Effector CD4-positive, alpha-beta T cell (primary cell): ENCODE measurements around the gene CFI.

Source experiments
- DNase-seq: peaks from one replicate; pipeline ENCODE4 v3.0.0-alpha.2; 2020

The CFI gene

DNA sequence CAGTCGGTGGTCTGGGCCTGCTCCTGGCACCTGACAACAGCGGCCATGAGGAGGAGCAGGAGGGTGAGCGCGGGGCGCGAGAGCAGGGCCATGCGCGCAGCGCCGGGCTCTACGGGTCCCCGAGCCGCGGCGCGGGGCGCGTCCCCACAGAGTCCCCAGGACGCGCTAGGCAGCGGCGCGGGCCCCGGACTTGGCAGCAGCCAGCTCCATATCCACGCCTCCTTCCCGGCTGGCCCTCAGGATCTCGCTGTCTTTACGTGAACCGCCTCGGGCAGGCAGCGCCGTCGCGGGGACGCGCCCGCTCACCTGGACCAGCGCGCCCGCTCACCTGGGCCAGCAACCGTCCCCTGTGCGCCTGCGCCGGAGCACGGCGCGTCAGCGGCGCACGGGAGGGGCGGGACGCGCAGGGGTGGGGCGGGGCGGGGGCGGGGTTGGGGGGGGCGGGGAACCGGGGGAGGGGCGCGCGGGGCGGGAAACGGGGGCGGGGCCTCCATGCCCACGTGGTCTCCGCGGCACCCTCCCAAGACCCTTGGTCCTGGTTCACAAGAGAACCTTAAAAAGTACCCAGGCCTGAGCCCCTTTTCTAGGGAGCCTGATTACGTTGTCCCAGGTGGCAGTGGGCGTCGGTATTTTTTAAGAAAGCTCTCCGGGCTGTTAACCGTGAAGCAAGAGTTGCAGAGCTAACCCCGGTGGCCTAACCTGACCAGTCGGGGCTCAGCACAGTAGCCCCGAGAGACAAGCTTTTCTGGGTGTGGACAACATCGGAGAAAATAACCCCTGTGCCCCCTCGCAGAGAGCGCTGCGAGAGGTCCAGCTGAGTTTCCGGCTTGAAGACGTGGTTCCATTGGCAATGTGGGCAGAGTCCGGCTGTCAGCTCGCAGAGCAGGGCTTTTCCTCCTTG is 71.8 kb downstream of the CFI start, which contains the start of gene PLA2G12A:
TSS of gene PLA2G12A (minus strand) at position 353 of the 901 bp plus-strand sequence. CDS start at position 92, 261 bp downstream.
- DNase-seq = peak; percentile 77

DNA sequence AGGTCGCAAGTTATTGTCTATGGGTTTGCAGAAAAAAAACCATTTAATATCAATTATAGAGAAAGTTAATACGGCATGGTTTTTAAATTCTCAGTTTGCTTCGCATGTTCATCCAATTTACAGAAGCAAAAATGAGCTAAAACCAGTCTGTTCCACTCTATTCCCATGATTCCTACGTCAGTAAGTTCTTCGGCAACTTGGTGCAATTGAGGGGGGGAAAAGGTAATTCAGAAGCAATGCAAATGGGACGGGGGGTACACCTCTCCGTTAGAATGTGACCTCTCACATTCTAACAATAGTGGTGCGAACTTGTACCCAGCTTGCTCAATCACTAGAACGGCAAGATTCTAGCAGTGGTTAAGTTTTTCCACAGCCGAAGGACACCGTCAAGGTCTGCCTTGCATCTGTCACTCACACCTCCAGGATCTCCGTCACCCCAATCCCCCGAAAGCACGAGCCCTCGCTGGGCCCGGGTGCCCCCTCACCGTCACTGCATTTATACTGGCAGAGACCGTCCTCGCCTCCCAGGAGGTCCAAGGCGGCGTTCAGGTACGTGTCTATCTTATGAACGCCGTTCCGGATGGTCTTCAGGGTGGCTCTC is 72.6 kb downstream of the CFI start:
- DNase-seq = no peak

DNA sequence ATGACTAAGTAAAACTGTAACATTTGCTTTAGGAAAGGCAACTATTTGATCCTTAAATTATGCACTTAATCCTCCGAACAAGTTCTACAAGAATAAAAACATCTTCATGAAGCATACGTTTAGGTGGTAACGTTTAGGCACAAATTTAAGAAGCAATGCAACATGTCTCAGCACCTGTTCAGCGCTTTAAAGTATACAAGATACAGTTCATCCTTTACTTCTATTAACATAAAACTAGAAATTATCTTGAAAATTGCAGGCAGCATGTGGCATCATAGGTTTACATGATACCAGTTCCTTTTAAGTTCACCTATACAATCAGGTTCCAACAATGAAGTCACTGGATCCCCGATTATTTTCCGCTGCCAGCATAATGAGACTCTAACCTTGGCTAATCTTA is 73.4 kb downstream of the CFI start:
- no peak for DNase-seq

DNA sequence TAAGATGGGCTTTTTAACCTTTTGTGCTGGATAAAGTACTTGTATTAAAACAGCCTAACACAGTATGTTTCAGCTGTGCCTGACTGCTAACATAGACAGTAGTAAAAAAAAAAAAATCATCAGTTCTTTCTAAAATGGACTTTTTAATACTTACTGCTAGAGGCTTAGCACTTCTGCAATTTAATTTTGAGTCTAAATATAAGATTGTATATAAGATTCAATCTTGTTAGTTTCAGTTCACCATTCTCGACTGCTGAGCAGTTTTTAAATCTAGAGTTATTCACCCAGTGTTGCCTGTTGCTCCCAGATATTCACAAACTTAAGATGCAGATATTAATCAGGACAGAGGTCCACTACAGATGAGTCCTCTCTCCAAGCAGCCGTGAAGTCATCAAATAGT is 78.7 kb downstream of the CFI start:
- DNase-seq = no peak

DNA sequence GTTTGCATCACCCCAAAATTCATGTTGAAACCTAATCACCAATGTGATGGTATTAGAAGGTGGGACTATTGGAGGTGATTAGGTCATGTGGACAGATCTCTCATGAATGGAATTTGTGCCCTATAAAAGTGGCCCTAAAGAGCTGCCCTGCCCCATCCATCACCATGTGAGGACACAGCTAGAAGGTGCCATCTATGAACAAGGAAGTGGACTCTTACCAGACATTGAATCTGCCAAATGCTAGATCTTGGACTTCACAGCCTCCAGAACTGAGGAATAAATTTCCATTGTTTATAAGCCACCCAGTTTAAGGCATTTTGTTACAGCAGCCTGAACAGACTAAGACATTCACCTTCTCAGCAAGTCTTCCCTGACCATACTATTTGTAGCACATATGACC is 79.4 kb downstream of the CFI start:
- no peak for DNase-seq

DNA sequence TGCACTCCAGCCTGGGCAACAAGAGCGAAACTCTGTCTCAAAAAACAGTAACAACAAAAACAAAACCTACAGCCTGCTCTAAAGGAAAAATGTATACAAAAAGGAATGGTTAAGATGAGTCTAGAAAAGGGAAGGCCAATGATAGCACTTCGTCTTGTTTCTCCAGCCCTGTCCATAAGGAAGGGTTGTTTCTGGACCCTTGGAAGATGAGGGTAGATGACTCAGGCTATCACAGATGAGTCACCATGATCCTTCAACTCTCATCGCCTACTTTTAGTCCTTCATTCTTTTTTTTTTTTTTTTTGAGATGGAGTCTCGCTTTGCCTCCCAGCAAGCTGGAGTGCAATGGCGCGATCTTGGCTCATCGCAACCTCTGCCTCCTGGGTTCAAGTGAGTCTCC is 80.8 kb downstream of the CFI start:
- DNase-seq = no peak

DNA sequence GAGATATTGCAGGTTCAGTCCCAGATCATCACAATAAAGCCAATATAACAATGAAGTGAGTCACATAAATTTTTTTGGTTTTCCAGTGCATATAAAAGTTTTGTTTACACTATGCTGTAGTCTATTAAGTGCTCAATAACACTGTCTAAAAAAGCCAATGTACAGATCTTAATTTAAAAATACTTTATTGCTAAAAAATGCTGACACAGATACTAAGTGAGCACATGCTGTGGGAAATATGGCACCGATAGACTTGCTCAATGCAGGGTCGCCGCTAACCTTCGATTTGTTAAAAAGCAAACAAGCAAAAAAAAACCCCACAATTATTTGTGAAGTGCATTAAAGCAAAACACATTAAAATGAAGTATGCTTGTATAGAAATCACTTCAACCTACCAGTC is 82.2 kb downstream of the CFI start:
- DNase-seq = no peak

DNA sequence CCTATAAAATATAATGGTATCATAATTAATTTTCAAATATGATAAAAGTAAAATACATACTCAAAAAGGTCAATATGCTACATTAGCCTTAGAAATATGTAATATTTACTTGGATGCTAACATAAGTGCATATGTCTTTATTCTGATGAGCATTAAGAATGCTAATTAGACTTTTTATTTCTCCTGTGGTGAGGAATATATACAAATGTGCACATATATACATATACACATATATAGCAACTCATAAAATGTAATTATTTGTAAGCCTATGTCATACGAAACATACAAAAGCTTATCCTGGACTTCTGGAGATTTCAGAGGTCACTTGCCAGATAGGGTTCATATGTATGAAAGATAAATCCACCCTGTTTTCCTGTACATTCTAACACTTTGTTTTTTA is 83.0 kb downstream of the CFI start:
- DNase-seq = no peak

DNA sequence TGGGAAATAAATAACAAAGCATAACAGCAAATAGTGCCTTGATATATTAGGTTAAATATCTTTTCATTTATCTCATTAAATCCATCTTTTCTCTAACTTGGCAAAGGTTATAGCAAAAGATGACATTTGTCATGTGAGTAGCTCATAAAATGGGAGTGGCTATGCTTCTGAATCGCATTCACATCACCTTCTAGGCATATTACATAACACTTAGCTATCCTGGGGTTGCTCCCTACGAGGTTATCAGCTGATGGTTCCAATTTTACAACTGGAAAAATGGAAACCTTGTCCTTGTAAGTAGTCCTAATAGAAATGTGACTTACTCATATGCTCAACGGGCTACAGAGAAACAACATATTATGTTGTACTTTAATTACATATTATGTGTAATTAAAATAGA is 88.3 kb downstream of the CFI start:
- no peak for DNase-seq

DNA sequence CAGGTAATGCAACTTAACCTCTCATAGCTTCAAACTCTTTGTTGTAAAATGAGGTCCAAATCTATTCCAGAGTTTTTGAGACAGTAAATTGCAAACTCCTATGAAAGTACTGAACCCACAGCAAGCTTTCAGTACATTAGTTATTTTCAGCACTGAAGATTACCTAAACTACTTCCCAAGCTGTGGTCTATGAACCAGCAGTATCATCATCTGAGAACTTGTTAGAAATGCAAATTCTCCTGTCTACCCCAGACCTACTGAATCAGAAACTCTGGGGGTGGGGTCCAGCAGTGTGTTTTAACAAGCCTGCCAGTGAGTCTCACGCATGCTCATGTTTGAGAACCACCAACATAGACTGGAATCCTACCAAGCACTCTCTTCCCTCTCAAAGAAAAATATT is 92.8 kb downstream of the CFI start:
- DNase-seq = no peak

DNA sequence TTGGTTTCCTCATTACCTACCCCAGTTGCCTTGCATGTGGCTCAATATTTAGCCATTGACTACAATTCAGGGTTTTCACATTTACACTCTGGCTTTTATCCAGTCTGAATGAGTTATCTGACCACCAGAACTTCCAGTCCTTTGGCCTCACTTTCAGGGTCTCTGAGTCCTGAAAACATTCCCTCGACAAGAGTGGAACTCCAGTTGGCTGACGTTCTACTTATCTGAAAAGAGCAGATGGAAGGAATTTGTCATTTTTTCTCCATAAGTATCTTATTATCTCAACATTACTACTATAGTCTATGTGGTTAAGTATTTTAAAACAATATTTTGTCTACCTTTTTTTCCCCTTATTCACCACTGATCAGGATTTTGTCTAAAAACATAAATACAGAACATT is 93.4 kb downstream of the CFI start:
- no peak for DNase-seq

DNA sequence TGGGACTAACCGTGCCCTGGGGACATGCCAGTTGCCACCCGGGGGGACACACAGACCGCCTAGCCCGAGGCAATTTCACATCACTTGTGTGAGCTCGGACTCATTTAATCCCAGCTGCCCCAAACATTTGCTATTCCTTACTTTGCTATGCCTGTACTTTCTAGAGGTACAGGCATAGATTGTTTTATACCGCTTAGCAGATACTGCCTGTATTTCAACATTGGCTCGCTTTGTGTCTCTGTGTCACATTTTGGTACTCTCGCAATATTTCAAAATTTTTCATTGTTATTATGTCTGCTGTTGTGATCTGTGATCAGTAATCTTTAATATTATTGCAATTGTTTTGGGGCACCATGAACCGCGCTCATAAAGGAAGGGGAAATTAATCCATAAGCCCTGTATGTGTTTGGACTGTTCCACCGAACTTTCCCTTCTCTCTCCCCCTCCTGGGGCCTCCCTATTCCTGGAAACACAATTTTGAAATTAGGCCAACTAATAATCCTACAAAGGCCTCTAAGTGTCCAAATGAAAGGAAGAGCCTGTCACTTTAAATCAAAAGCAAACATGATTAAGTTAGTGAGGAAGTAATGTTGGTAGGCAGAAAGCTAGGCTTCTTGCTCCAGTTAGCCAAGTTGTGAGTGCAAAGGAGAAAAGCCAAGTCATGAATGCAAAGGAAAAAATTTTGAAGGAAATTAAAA is 98.0 kb downstream of the CFI start:
- no peak for DNase-seq

DNA sequence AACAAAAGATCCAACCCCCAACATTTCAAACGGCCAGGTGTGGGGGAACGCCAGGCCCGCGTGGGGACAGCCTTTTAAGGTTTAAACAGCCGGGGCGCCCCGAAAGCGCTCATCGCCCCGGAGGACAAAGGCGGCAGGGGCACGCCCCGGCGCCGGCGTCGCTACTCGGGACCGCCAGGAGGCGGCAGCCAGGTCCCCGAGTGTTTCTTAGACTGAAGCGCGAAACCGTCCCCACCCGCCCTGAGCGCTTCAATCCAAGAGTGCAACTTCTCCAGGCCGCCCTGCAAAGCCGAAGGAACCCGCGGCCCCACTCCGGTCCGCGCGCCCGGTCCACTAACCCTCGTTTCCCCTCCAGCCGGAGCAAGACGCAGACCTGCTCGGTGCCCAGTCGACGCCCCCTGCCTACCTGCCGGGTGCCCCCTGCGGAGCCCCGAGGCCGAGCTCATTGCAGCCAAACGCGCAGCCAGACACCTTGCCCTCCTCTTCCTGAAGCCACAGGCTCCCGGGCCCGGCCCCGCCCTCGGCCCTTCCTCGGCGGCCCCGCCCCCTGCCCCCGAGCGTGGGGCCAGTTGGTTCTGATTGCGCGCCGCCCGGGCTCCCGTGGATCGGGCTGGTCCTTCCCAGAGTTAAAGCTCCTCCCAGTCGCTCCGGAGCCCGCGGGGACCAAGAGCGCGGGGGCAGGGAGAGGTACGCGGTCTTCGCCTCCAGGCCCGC is 98.7 kb downstream of the CFI start, which contains the start of gene CASP6:
TSS of gene CASP6 (minus strand) at position 496 of the 714 bp plus-strand sequence. CDS start at position 446, 50 bp downstream.
- DNase-seq = peak; percentile 69

DNA sequence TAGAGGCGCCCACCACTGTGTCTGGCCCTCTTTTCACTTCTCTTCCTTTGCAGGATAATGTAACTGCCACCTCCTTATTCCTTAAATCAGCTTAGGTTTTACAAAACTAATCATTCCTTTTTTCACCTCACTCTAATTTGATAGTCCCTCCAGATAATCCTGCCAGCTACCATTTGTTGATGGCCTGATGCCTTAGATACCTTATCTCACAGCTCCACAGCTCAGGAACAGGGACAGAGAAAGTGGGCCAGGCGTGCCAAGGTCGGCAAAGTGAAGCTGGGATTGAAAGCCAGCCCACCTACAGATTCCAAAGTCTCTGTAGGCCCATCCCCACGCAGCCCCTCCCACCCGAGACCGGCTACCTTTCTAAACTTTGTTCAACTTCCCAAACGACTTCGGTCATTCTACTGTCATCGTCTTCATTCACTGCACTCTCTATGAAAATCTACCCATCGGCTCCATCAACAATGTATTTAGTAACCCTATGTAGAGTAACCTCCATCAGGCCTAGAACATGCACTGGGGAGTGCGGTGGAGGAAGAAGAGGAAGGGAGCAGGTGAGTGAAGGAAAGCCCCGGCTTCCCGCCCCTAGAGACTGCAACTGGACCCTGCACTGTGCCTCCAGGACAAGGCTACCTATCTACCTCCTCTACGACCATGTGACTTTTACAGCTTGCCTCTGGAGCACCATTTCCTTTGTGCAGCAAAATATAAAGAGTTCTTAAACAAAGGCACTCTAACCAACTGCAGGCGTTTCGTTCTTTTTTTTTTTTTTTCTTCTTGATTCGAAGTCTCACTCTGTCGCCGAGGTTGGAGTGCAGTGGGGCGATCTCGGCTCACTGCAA is 100.0 kb downstream of the CFI start:
- DNase-seq = no peak

DNA sequence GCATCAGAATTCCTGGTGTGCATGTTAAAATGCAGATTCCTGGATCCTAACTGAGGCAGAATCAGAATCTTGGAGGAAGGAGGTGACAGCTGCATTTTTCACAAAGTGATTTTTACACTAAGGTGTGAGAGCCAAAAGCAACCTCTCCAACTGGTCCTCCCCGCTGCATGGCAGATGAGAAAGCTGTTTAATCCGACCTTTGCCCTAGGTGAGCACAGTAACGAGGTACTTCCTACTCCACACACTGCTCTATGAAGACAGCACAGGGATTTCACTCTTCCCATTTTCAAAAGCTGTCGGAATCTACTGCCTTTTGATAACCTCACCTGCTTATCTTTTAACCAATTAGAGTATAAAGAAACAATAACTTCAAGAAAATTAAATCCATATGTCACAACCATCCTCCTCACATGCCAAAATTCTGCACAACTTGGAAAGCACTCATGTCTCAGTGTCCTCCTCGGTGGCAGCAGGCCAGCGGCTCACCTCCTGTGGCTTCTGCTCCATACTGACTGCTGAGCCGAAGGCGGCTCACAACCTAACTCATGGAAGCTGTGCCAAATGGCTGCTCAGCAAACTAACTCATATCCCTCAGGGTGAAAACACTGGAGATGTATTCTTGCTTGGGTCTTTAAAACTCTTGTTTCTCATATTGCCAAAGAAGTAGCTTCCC is 102.1 kb downstream of the CFI start:
- DNase-seq = no peak

DNA sequence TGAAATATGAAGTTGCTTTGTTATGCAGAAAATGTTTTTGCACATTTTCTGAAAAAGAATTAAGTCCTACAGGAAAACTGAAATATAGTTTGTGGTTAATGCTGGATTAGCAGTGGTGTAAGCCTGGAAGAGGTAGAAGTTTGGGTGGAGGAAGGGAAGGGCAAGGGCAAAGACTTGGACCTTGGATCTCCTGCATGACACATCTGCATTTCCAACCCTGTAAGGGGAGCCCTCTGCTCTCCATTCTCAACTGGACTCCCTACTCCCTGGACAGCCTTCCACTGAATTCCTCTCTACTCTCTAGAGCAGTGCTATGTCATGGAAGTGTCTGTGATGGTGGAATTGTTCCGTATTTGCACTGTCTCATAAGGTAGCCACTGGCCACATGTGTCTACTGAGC is 103.1 kb downstream of the CFI start:
- no peak for DNase-seq

DNA sequence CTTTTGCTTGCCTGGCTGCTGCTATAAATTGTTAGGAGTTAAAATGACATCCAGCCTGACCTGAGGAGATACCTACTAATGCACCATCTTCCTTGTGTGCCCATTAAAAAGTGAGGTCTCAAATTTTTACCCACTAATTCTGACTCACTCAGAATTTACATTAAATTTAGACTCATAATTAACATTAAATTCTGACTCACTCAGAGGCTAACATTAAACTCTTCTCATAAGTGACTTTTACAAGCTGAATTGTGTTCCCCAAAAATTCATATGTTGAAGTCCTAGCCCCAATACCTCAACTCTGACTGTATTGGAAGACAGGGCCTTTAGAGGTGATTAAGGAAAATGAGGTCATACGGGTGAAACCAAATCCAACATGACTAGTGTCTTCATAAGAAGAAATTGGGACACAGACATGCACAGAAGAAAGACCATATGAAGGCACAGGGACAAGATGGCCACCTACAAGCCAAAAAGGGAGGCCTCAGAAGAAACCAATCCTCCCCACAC is 110.3 kb downstream of the CFI start:
- DNase-seq = no peak
